GM21825 (cell line): ENCODE measurements around the gene STX11.
A peak's percentile ranks its signal among the peaks of the same experiment; 100 is the strongest.

Experiments used
- ATAC-seq: cut with Tn5 transposase; IDR thresholded peaks from one replicate; pipeline ENCODE4 v1.9.1; 2021; ENCODE audit warnings: mild to moderate bottlenecking, moderate library complexity; ENCODE audit not compliant: unreplicated experiment

STX11 gene

DNA sequence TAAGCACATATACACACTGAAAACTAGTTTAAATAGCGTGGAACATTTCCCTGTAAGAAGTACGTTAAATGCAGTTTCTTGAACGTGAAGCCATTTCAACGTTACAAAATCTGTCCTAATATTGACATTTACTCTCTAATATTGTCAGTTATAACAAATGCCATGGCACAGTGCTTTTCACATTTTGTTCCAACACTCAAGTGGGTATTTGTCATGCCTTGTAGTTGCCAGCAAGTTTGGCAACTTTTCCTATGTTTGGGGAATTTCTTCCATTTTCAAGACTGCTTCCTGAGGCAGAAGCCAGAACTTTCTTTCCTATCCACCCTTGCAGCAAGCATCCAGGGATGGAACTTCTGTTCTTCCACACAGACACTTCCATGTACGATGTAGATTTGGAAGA is 63.0 kb downstream of the STX11 start:
- ATAC-seq: no peak

DNA sequence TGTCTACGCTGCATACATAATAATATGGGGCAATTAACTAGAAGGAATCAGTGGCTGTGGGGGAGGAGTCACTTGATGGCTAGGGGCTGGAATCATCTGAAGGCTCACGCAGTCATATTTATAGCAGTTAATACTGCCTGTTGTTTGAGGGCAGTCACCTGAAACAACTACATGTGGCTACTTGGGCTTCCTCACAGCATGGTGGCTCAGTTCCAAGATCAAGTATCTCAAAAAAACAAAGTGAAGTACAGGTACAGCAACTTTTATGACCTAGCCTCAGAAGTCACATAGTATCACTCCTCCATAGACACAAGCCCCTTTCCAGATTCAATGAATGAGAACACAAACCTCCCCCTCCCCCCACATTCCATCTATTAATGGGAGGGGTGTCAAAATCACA is 63.7 kb downstream of the STX11 start:
- ATAC-seq: no peak

DNA sequence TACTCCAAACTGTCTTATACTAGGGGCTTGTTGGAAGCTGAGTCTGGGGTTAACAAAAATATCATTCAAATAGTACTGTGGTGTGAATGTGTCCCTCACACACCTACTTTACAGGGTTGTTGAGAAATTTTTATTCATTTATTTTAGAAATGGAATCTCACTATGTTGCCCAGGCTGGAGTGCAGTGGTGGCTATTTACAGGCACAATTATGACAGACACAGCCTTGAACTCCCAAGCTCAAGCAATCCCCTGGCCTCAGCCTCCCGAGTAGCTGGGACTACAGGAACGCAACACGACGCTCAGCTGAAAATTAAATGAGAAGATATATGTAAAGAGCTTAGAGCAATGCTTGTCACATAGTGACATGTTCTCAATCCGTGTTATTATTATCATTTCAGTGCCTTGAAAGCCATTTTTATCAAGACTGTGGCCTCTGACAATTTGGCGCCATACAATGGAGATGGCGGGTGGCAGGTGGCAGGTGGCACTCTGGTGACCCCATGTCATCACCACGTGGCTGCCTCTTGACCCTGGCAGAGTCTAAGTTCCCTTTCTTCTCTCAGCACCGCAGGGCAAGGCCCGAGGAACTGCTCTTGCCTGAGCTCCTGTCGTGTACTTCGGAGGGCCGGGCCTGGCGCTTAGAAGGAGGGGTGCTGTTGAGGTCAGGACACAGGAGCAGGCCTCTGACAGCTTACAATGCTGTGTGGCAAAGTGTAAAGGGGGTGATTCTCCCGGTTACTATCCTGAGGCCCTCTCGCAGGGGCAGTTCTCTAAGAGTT is 64.5 kb downstream of the STX11 start:
- ATAC-seq: no peak

DNA sequence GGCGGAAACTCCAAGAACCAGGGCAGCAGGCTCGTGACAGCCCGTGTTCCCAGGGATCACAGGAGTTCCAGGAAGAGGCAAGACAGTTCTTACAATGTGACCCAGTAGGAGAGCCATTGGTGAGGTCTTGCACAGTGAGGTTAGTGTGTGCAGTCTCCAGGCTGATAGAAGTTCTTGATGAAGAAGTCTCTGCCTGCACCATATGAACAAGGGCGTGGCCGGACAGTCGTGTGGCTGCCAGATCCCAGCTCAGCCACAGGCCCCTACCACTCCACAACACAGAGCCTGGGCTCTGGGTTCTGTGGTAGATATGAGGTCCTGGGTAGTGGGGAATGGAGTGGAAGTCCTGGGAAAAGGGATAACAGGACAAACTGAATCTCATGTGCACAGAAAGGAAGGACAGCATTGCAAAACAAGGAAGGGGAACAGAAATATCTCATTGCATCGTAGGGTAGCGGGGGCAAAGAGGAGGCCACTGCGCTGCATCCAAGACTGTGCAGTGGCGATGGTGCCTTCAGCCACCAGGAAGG is 65.2 kb downstream of the STX11 start:
- ATAC-seq: no peak

DNA sequence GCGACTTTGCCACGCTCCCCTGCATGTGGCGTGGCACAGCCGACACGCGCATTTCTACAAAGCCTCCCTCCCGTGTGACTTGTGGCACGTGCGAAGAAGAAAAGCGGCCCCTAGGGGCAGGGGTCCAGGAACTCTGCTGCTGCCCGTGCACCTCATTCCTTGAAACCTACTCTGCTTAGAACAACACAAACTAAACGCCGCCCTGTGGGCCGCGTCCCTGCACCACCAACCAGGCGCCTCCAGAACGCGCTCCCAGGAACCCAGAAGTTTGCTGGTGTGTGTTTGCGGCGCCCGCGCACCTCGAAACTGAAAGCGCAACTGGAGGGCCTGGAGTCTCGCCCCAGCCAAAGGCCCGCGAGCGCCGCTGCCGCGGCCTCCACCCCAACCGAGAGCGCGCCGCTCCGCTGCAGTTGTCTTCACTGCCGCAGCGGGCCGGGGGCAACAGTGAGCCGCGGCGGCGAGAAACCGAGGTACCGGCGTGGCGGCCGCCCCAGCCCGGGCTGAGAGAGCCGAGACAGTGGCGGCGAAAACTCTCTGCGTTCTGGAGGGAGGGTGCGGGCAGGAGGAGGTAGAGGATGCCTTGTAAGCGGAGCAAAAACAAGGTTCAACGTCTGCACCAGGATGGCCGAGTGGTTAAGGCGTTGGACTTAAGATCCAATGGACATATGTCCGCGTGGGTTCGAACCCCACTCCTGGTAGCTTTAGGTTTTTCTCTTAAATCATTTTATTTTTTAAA is 65.8 kb downstream of the STX11 start:
- peak; percentile 93 for ATAC-seq

DNA sequence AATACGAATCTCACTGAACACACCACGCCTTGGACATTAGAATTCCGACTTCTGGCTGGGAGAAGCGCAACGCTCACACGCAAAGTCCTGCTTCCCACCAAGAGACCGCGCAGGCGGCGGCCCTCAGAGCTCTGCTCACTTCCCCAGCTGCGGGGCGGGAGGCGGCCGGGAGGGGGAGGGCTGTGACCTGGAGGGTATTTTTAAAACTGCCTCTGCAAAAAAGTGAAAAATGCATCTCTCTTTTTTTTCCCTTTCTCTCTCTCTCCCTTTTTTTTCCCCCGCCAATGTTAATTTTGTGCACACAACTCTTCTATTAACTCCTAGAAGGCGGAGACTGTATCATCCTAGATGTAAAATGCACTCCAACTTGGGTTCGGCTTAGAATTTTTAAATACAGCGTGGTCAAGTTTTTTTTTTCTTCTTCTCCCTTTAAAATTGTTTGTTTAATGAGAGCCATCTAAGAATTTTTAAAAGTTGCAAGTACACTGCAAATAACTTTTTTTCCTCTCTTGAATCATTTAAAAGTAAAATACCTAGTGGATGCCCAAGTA is 66.4 kb downstream of the STX11 start:
- peak; percentile 41 for ATAC-seq

DNA sequence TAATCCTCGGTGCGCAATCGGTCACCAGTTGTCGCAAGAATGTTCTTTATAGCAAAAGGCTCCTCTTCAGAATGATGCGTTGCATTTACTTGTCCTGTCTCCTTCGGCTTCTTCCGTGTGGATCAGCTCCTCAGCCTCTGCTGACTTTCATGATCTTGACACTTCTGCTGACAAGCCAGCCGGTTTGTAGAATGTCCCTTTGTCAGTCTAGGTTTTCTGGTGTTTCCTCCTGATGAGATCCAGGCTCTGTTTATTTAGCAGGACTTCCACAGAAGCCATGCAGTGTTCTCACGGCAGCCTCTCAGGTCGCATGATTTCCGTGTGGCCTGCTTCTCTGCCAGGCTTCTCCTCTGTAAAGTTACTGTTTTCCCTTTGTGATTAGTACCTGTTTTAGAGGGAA is 66.9 kb downstream of the STX11 start:
- no peak for ATAC-seq

DNA sequence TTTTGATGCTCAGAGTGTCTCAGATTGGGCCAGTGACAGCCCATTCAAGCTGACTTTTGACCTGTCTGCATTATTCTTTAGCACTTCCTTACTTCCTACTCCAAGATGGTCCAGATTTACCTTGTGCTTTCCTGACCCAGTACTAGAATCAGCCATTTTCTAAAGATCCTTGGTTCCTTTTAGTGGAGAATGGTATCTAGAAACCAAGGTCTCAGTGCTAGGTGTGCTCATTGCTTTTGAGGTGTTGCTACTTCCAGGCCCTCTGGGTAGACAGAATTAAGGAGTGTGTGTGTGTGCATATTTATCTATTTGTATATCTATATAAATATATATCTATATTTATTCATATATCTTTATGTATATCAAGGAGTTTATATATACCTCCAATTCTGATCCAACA is 67.5 kb downstream of the STX11 start:
- ATAC-seq: no peak

DNA sequence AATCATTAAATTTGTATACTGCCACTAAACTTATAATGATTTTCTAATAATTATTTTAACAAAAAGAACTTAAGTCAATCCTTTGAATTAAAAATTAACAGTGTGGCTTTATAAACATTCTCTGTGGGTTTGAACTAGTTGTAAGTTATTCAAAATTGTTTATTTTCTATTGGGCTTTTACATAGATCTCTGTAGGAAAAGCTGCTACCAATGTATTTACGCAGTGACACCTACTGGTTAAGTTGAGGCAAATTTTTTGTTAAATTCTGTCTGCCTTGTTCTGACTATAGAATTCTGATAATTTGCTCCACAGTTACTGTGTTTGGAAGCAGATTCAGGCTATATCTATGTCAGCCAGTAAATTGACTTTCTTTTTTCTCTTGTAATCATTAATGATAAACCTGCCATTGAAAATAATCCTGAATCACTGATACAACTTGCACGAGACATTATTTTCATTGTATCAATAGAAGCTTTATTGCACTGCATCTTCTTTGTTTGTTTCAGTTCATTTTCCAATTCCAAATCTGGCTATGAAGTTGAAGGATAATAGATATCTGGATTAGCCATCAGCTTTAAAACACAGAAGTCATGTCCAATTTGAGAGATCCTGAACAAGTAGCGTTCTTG is 68.9 kb downstream of the STX11 start:
- no peak for ATAC-seq

DNA sequence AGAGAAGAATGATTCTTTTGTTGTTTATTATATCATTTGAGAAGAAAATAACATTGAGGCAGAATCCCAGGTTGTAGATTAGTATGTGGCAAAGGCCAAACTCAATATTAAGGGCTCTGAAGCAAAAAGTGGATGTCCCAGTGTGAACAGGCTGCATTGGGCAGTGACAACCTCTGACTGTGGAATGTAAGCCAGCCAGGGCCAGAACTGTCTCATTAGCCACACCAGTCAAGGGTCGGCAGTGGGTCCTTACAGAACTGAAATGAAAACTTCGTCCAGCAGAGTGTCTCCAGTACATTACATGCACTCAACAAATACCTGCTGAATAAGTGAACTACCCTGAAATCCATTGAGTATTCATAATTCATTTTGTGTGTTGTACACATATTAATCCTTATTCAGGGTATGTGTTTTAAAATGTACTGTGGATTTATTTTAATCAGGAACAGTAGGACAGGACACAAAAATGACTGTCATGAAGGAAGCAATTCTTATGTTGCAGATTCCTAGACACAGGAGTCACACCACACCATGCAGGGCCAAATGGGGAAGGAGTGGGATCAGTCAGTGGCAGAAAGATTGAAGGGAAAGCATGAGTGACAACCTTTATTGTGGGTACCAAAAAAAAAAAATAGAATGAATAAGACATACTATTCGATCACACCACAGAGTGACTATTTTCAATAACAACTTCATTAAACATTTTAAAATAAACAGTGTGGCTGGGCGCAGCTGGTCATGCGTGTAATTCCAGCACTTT is 69.9 kb downstream of the STX11 start:
- ATAC-seq: no peak

DNA sequence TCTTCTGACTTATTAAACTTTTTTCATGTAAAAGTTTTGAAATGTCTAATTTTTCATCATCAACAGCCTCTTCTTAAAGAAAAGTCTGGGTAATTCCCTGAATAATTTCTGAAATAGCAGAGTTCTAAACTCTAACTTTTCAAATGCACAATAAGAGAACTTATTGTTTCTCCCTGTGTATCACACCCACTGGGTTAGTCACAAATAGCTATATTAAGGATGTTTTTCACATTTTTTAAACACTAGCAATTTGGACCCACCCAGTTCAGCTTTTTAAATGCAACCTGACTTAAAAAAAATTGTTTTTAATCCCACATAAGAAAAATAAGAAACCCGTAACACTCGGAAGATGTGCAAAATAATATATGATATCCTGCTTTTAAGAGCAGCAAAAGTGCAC is 73.4 kb downstream of the STX11 start:
- no peak for ATAC-seq

DNA sequence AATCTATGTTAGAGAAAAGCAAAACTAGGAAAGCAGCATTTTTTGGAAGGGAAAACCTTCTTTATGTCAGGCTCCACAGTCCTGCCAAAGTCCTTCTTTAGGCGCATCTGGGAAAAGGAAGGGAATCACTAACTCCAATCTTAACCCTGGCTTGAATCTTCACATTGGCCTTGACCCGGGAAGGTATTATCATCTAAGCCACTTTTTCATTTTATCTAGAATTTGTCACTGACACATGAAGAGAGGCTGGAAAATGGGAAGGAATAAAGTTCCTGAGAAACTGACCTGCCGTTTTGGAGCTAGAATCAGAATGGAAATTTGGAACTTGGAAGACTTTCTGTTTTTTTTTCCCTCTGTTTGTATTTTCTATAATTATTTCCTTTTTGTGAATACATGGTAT is 81.4 kb downstream of the STX11 start:
- ATAC-seq: no peak

DNA sequence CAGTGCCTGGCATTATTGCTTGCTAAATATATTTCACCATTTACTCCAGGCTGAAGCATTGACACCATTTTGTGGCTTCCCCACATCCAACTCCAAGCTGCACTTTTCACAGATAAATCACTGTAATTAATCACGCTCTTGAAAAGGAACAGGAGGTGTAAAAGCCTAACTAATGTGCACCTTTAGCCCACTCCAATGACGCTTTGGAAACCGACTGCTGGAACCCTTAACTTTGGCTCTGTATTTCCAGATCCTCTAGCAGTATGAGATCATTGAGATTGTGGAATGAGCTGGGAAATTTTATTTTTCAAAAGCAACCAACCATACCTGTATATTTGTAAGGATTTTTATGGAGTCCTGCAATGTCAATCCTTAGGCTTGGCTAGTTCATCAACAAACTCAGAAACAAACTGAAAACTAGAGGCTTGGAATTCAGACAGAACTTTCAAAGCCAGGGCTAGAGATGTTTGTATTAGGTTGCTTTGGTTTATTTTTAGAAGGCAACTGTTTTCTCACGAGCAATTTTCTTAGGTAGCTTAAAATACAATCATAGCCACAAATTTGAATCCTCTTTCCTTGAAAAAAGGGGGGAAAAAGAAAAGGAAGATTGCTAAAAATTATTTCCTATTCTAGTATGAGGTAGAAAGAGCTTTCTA is 82.0 kb downstream of the STX11 start:
- ATAC-seq: no peak

DNA sequence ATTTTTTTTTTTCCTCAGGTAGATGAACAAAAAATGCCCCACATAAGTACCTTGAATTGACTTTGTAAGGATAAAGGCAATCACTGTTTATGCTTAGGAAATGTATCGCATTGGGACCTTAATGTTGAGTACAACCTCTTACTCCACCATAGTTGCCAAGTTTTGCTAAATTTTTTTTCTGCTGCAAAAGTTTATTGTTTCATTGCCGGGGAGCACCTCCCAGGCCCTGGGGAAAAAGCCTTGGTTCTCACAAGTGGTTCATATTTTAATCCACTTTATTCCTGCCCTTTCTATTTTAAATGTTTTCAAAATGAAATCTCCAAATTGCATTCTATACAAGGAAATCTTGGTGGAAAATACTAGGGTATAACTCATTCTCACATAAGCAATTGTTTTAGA is 82.5 kb downstream of the STX11 start:
- ATAC-seq: no peak

DNA sequence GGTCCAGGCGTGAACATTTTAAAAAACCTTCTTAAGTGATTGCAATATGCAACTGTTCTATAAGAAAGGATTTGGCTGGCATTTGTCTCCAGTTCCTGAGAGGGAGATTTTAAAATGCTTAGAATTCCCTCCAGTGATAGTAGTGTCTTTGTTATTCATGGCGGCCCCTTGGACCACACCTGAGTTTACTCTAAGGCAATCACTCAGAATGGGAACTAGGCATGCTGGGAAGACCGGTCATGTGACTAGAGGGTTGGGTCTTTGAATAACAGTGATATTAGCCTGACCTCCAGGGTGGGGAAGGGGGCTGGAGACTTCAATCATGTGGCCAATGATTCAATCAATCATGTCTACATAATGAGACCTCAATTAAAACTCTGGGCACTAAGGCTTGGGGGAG is 84.1 kb downstream of the STX11 start:
- no peak for ATAC-seq

DNA sequence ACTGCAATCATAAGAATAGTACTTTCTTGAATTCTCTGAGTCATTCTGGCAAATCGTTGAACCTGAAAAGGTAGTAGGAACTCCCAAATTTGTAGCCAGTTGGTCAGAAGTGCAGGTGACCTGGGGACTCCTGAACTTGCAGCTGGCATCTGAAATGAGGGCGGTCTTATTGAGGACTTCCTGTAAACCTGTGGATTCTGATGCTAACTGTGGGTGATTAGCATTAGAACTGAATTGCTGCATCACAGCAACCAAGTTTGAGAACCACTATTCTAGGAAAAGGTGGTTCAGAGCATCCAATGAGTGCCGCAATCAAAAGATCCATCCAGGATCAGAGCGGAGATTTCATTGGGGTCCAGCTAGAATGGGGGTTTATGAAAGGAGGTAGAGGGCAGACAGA is 84.6 kb downstream of the STX11 start:
- no peak for ATAC-seq
